HepG2 (cell line): Measurements from ENCODE around the gene KCNIP3. TPM values are rescaled to one million over a fixed set of nuclear protein-coding genes. Genes with fewer than 3 reads are reported as not detected.
A peak's percentile ranks its signal among the peaks of the same experiment; 100 is the strongest.

Experiments
- ATAC-seq: fragments of 200-7000 bp; cut with Tn5 transposase; 3 replicates; pipeline ENCODE4 v1.9.1; 2020; ENCODE audit warnings: mild to moderate bottlenecking, moderate library complexity
- BruUV-seq: library from RNA; stranded (reverse); fragments of 400-500 nt; replicated peaks from 2 replicates; lab custom pipeline; 2021; lab: Mats Ljungman, UMichigan
- CTCF ChIA-PET: fragments of 300-600 bp; formaldehyde crosslinking; extraction: SDS; loops from one replicate; lab custom pipeline; 2021; ENCODE audit warnings: low total read pairs, inconsistent platforms, low intra/inter-chr PET ratio; lab: Yijun Ruan, JAX
- POLR2A ChIA-PET: fragments of 350-600 bp; sonication (Branson Sonifier 250); formaldehyde crosslinking; loops from one replicate; lab custom pipeline; 2020; ENCODE audit warnings: antibody characterized with exemption, inconsistent platforms; lab: Yijun Ruan, JAX
- DNase-seq: peaks from one replicate; pipeline ENCODE4 v3.0.0-alpha.2; 2015; ENCODE audit warnings: low spot score
- FAIRE-seq: peaks from 3 replicates; lab custom pipeline; 2011; peaks lifted over from hg19 to GRCh38; lab: Jason Lieb, UNC
- H2AFZ ChIP-seq: one replicate; pipeline ENCODE4 v1.6.1; 2011; ENCODE audit warnings: low read length, inconsistent platforms
- H3K27ac ChIP-seq: fragments of 300-600 bp; 3 replicates; pipeline ENCODE4 v1.8.0; 2011; ENCODE audit warnings: mixed run types, mild to moderate bottlenecking, mixed read lengths, low read length, inconsistent platforms; ENCODE audit not compliant: insufficient read depth; ENCODE audit errors: extremely low read length
- H3K27me3 ChIP-seq, 2 experiments: fragments of 200-600 bp in 1 of 2; 2 replicates in 1 of 2; 3 replicates in 1 of 2; pipeline versions ENCODE4 v1.6.0 to v1.8.0; 2011; ENCODE audit warnings: low read length in 2 of 2, mild to moderate bottlenecking in 2 of 2, moderate library complexity in 2 of 2, inconsistent platforms in 1 of 2; ENCODE audit not compliant: insufficient read depth in 2 of 2, control insufficient read depth in 1 of 2
- H3K36me3 ChIP-seq, 2 experiments: fragments of 200-600 bp in 1 of 2; replicated peaks in 1 of 2; 2 replicates in 1 of 2; 3 replicates in 1 of 2; pipeline versions ENCODE4 v1.5.1 to v1.8.0; 2011; ENCODE audit warnings: low read length in 2 of 2, inconsistent platforms in 1 of 2; ENCODE audit not compliant: insufficient read depth in 2 of 2, control insufficient read depth in 1 of 2
- H3K4me1 ChIP-seq: 2 replicates; pipeline ENCODE4 v1.5.1; 2012; ENCODE audit warnings: low read length, inconsistent platforms; ENCODE audit not compliant: insufficient read depth
- H3K4me2 ChIP-seq: 2 replicates; pipeline ENCODE4 v1.6.0; 2011; ENCODE audit warnings: low read depth, low read length, inconsistent platforms
- H3K4me3 ChIP-seq, 3 experiments: fragments of 200-600 bp in 1 of 3; sonication (generic), shearing (Covaris generic) in 1 of 3; replicated peaks in 1 of 3; 2 replicates each; pipeline ENCODE4 v1.5.1; 2011 to 2016; ENCODE audit warnings: low read length in 3 of 3, inconsistent platforms in 2 of 3, low read depth in 2 of 3, mild to moderate bottlenecking in 2 of 3, control low read depth in 1 of 3, mixed read lengths in 1 of 3; ENCODE audit not compliant: insufficient read depth in 1 of 3
- H3K79me2 ChIP-seq: one replicate; pipeline ENCODE4 v1.6.1; 2011; ENCODE audit warnings: low read length, inconsistent platforms; ENCODE audit not compliant: insufficient read depth
- H3K9ac ChIP-seq: 2 replicates; pipeline ENCODE4 v1.6.0; 2011; ENCODE audit warnings: mild to moderate bottlenecking, low read depth, low read length, inconsistent platforms; ENCODE audit not compliant: insufficient read depth
- H3K9me3 ChIP-seq: 2 replicates; pipeline ENCODE4 v1.5.1; 2012; ENCODE audit warnings: mild to moderate bottlenecking, low read length
- H4K20me1 ChIP-seq: 2 replicates; pipeline ENCODE4 v1.6.0; 2011; ENCODE audit warnings: inconsistent platforms, mild to moderate bottlenecking, low read length, moderate library complexity; ENCODE audit not compliant: insufficient read depth
- BCLAF1 ChIP-seq: fragments of 450-650 bp; IDR thresholded peaks from 2 replicates; pipeline ENCODE4 v1.6.1; 2017; ENCODE audit warnings: mild to moderate bottlenecking
- CAMTA2 ChIP-seq: sonication (generic); formaldehyde crosslinking; IDR thresholded peaks from 2 replicates; pipeline ENCODE4 v1.4.0; 2020; ENCODE audit warnings: mild to moderate bottlenecking, missing genetic modification reagents, borderline replicate concordance
- DNMT1 ChIP-seq: sonication (generic); formaldehyde crosslinking; IDR thresholded peaks from 2 replicates; pipeline ENCODE4 v1.5.1; 2020; ENCODE audit warnings: mild to moderate bottlenecking, missing genetic modification reagents
- PHF21A ChIP-seq: sonication (generic); formaldehyde crosslinking; IDR thresholded peaks from 2 replicates; pipeline ENCODE4 v1.5.0; 2020; ENCODE audit warnings: mild to moderate bottlenecking, missing genetic modification reagents
- TIGD3 ChIP-seq: sonication (generic); formaldehyde crosslinking; IDR thresholded peaks from 2 replicates; pipeline ENCODE4 v1.5.1; 2020; ENCODE audit warnings: mild to moderate bottlenecking, missing genetic modification reagents, borderline replicate concordance
- ZNF616 ChIP-seq: sonication (generic); formaldehyde crosslinking; IDR thresholded peaks from 2 replicates; pipeline ENCODE4 v1.5.0; 2020; ENCODE audit warnings: low read depth, mild to moderate bottlenecking, missing genetic modification reagents
- WGBS: methylation state at CpG from one replicate; pipeline ENCODE4 v1.1.6; 2017; ENCODE audit warnings: low lambda C conversion rate; 5-methylcytosine and 5-hydroxymethylcytosine counted together
- in situ Hi-C: cut with HindIII; loops from 2 replicates; pipeline ENCODE4 v1.10.0; 2017; ENCODE audit warnings: low pct_unique_long_range_greater_than_20kb; ENCODE audit not compliant: extremely low pct_ligation_motif_present
- intact Hi-C: fragments of 100-400 bp; cut with micrococcal nuclease; formaldehyde crosslinking; loops from one replicate; pipeline ENCODE4 v1.10.0; 2022; ENCODE audit not compliant: unreplicated experiment
- polyA plus RNA-seq, 8 experiments: library from polyadenylated mRNA; depleted of rRNA in 3 of 8; stranded (reverse) in 7 of 8; unstranded in 1 of 8; fragments of >200 nt; fragmentation: Illumina TruSeq in 4 of 8; extraction: Trizol in 4 of 8; gene quantifications; 2 replicates each; pipeline versions ENCODE4 v1.2.1 to v1.2.3, GENCODE V29; 2011 to 2016; ENCODE audit warnings: low read depth in 4 of 8, missing spikeins in 1 of 8, mixed read lengths in 1 of 8; ENCODE audit not compliant: insufficient read depth in 1 of 8
- total RNA-seq, 5 experiments: library from RNA; depleted of rRNA; stranded (reverse); fragments of >200 nt; fragmentation: Illumina TruSeq; extraction: Trizol; gene quantifications; 2 replicates each; pipeline ENCODE4 v1.2.3, GENCODE V29; 2016; ENCODE audit warnings: low read depth in 1 of 5

KCNIP3 gene
- total and polyA plus RNA-seq, 2 of the 13 experiments (the other 11 are each of a cell fraction or from before 2014, with no cell fraction given), result not detected

GRCh38 chr2:95325026-95325425 lies 27.9 kb downstream of the KCNIP3 start:
- intact Hi-C loops, result no loop called here
- Histone ChIP-seq H3K27ac (no peak overlapping the region), H2AFZ (no peak overlapping the region), H3K4me1 (no peaks in the 10 kb centered on the region), H3K27me3 (peaks cover 1 to 27% of the 10 kb centered on the region in 2 experiments; a peak in 3 of 5 replicates), H3K79me2 (no peaks in the 10 kb centered on the region), H3K4me3 (no peak overlapping the region), H3K36me3 (no peaks in the 10 kb centered on the region), H3K9ac (no peak overlapping the region), H3K9me3 (no peaks in the 10 kb centered on the region), H4K20me1 (no peaks in the 10 kb centered on the region; the same call in 1 of the 2 replicates), H3K4me2 (no peak overlapping the region)
- DNase-seq (no peak), ATAC-seq (no peak), FAIRE-seq (no peak)
- in situ Hi-C loops, result no loop called here
- CTCF ChIA-PET, result no interaction called here
- 66% methylated on average over 11 of the region's 13 CpGs for WGBS
- TF ChIP-seq CAMTA2 (CRISPR knock-in tag) (no peak), TIGD3 (no peak), DNMT1 (CRISPR knock-in tag) (0 out of 2 replicates have a peak, but pooled peaks have one; percentile 19), ZNF616 (CRISPR knock-in tag) (no peak), BCLAF1 (no peak), PHF21A (CRISPR knock-in tag) (no peak)
- POLR2A ChIA-PET, result no interaction called here
- BruUV-seq, result no TSS peak
